ENCODE data around the gene LRRC17.
"Not testable (repeated sequence)": the region's sequence is repeated elsewhere in the genome, so short reads cannot be mapped to it uniquely, and the experiment has no call there.

The LRRC17 gene

GRCh38 chr7:102976493-102976892 lies 63.7 kb downstream of the LRRC17 start:
- DNase-seq = no peak

GRCh38 chr7:102977586-102977985 lies 64.8 kb downstream of the LRRC17 start:
- in situ Hi-C loops (cut with HindIII; ENCODE audit: low pct_ligation_motif_present, low pct_unique_long_range_greater_than_20kb, low sequenced_read_pairs); DNase-seq: not testable (repeated sequence)

More at GRCh38 chr7:102976493-102976892, 63.7 kb downstream of the LRRC17 start:
- in situ Hi-C loops (cut with HindIII; ENCODE audit: low pct_ligation_motif_present, low pct_unique_long_range_greater_than_20kb, low sequenced_read_pairs) = no loop called here

- in situ Hi-C loops (cut with HindIII; ENCODE audit: low pct_ligation_motif_present, low pct_unique_long_range_greater_than_20kb, low sequenced_read_pairs) = no loop called here
- peak; percentile 54 for DNase-seq
Observed at GRCh38 chr7:102978284-102978683, 65.5 kb downstream of the LRRC17 start.

GRCh38 chr7:102979670-102980069 lies 66.9 kb downstream of the LRRC17 start:
- no peak for DNase-seq
- in situ Hi-C loops (cut with HindIII; ENCODE audit: low pct_ligation_motif_present, low pct_unique_long_range_greater_than_20kb, low sequenced_read_pairs) = no loop called here

GRCh38 chr7:102981451-102981850 lies 68.7 kb downstream of the LRRC17 start:
- in situ Hi-C loops (cut with HindIII; ENCODE audit: low pct_ligation_motif_present, low pct_unique_long_range_greater_than_20kb, low sequenced_read_pairs) = no loop called here

GRCh38 chr7:102982235-102982634 lies 69.4 kb downstream of the LRRC17 start:
- in situ Hi-C loops (cut with HindIII; ENCODE audit: low pct_ligation_motif_present, low pct_unique_long_range_greater_than_20kb, low sequenced_read_pairs) = no loop called here
- DNase-seq = no peak

More at GRCh38 chr7:102981451-102981850, 68.7 kb downstream of the LRRC17 start:
- DNase-seq = no peak

- in situ Hi-C loops (cut with HindIII; ENCODE audit: low pct_ligation_motif_present, low pct_unique_long_range_greater_than_20kb, low sequenced_read_pairs) = no loop called here
Observed at GRCh38 chr7:102983602-102984001, 70.8 kb downstream of the LRRC17 start.

GRCh38 chr7:102985176-102985783 lies 72.5 kb downstream of the LRRC17 start:
- no peak for DNase-seq

More at GRCh38 chr7:102983602-102984001, 70.8 kb downstream of the LRRC17 start:
- no peak for DNase-seq

GRCh38 chr7:102988088-102988487 lies 75.3 kb downstream of the LRRC17 start:
- in situ Hi-C loops (cut with HindIII; ENCODE audit: low pct_ligation_motif_present, low pct_unique_long_range_greater_than_20kb, low sequenced_read_pairs) = no loop called here
- no peak for DNase-seq

More at GRCh38 chr7:102985176-102985783, 72.5 kb downstream of the LRRC17 start:
- in situ Hi-C loops (cut with HindIII; ENCODE audit: low pct_ligation_motif_present, low pct_unique_long_range_greater_than_20kb, low sequenced_read_pairs) = no loop called here

- in situ Hi-C loops (cut with HindIII; ENCODE audit: low pct_ligation_motif_present, low pct_unique_long_range_greater_than_20kb, low sequenced_read_pairs) = no loop called here
- DNase-seq = no peak
Observed at GRCh38 chr7:102988631-102989560, 76.1 kb downstream of the LRRC17 start.

- no peak for DNase-seq
- in situ Hi-C loops (cut with HindIII; ENCODE audit: low pct_ligation_motif_present, low pct_unique_long_range_greater_than_20kb, low sequenced_read_pairs) = no loop called here
Observed at GRCh38 chr7:102990642-102991041, 77.8 kb downstream of the LRRC17 start.

GRCh38 chr7:102991077-102991539 lies 78.3 kb downstream of the LRRC17 start:
- DNase-seq = peak; percentile 20

GRCh38 chr7:102991540-102992214 lies 78.9 kb downstream of the LRRC17 start:
- in situ Hi-C loops (cut with HindIII; ENCODE audit: low pct_ligation_motif_present, low pct_unique_long_range_greater_than_20kb, low sequenced_read_pairs) = no loop called here
- peak; percentile 94 for DNase-seq

More at GRCh38 chr7:102991077-102991539, 78.3 kb downstream of the LRRC17 start:
- in situ Hi-C loops (cut with HindIII; ENCODE audit: low pct_ligation_motif_present, low pct_unique_long_range_greater_than_20kb, low sequenced_read_pairs) = no loop called here

GRCh38 chr7:102992509-102992937 lies 79.7 kb downstream of the LRRC17 start:
- DNase-seq = no peak

GRCh38 chr7:102992938-102993717 lies 80.3 kb downstream of the LRRC17 start:
- in situ Hi-C loops (cut with HindIII; ENCODE audit: low pct_ligation_motif_present, low pct_unique_long_range_greater_than_20kb, low sequenced_read_pairs) = no loop called here
- DNase-seq = peak; percentile 13

More at GRCh38 chr7:102992509-102992937, 79.7 kb downstream of the LRRC17 start:
- in situ Hi-C loops (cut with HindIII; ENCODE audit: low pct_ligation_motif_present, low pct_unique_long_range_greater_than_20kb, low sequenced_read_pairs) = no loop called here

GRCh38 chr7:102993718-102994029 lies 80.9 kb downstream of the LRRC17 start:
- in situ Hi-C loops (cut with HindIII; ENCODE audit: low pct_ligation_motif_present, low pct_unique_long_range_greater_than_20kb, low sequenced_read_pairs) = no loop called here
- no peak for DNase-seq

GRCh38 chr7:102994567-102994966 lies 81.8 kb downstream of the LRRC17 start:
- in situ Hi-C loops (cut with HindIII; ENCODE audit: low pct_ligation_motif_present, low pct_unique_long_range_greater_than_20kb, low sequenced_read_pairs) = no loop called here
- DNase-seq = no peak
